Placental pericyte (primary cell): ENCODE measurements around the gene PPFIA2. TPM values are rescaled to one million over a fixed set of nuclear protein-coding genes. Genes with fewer than 3 reads are reported as not detected.

Experiments used
- total RNA-seq: library from RNA; depleted of rRNA; stranded (reverse); fragments of >200 nt; gene quantifications from 2 replicates; pipeline ENCODE4 v1.2.3, GENCODE V29; 2012

PPFIA2 gene
- 3.3 TPM in 1 of 2 replicates, not detected in the other for total RNA-seq

DNA sequence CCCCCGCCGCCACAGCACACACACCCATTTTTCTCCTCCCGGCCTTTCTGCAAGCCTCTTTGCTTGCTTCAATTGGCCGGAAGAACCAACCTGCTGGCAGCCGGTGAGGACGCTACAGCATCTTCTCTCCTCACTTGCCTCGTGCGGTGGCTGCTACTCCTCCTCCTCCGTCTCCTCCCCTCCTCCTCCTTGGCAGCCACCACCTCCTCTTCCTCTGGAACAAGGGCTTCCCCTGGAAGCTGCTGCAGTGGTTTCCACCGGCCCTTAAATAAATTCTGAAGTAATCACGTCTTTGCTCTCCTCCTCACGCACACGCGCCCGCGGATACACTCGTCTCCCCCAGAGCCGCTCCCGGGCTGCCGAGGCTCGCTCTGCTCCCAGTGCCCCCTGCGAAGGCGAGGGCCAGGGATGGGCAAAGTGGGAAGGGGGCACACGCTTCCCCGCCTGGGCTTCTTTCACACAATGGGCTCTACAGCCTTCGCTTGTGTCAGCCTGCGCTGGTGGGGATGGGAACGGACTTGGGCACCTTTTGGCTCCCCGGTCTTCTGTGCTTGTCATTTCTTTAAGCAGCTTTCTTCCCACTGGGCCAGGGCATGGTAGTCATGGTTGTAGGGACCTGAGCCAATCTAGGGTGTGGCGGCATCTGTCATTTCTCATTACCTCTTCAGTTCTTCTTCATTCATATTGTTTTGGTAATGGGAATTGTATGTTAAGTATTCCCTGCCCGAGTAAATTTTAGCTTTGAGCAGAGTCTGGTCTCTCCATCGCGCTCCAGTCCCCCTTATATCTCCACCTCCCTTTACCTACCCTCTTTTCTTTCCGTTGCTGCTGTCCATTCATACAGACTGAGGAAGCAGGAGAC is at the start of gene PPFIA2:
PPFIA2 (minus strand) TSS at position 161 of the 862 bp plus-strand sequence.

